Ishikawa (cell line): ENCODE measurements around the gene PLA2G2D.

Experiments
- CEBPB ChIP-seq: IDR thresholded peaks from 2 replicates; pipeline ENCODE4 v1.6.1; 2012
- CREB1 ChIP-seq: IDR thresholded peaks from 2 replicates; pipeline ENCODE4 v1.6.1; 2012; ENCODE audit warnings: low read depth
- EGR1 ChIP-seq: IDR thresholded peaks from 2 replicates; pipeline ENCODE4 v1.6.1; 2012
- EP300 ChIP-seq: IDR thresholded peaks from 2 replicates; pipeline ENCODE4 v1.6.1; 2012; ENCODE audit warnings: borderline replicate concordance
- FOXM1 ChIP-seq: IDR thresholded peaks from 2 replicates; pipeline ENCODE4 v1.6.1; 2012; ENCODE audit warnings: low read depth, borderline replicate concordance
- MAX ChIP-seq: IDR thresholded peaks from 2 replicates; pipeline ENCODE4 v1.6.1; 2012
- NFIC ChIP-seq: IDR thresholded peaks from 2 replicates; pipeline ENCODE4 v1.6.1; 2012
- RAD21 ChIP-seq: IDR thresholded peaks from 2 replicates; pipeline ENCODE4 v1.6.1; 2012; ENCODE audit warnings: low read depth
- REST ChIP-seq: IDR thresholded peaks from 2 replicates; pipeline ENCODE4 v1.6.1; 2012; ENCODE audit warnings: low read depth, mild to moderate bottlenecking
- TAF1 ChIP-seq: IDR thresholded peaks from 2 replicates; pipeline ENCODE4 v1.6.1; 2012; ENCODE audit warnings: low read depth, mild to moderate bottlenecking
- TCF12 ChIP-seq: IDR thresholded peaks from 2 replicates; pipeline ENCODE4 v1.6.1; 2012; ENCODE audit warnings: low read depth
- TEAD4 ChIP-seq: IDR thresholded peaks from 2 replicates; pipeline ENCODE4 v1.6.1; 2012
- USF1 ChIP-seq: IDR thresholded peaks from 2 replicates; pipeline ENCODE4 v1.6.1; 2012
- YY1 ChIP-seq: IDR thresholded peaks from 2 replicates; pipeline ENCODE4 v1.6.1; 2012; ENCODE audit warnings: low read depth
- ZBTB7A ChIP-seq: IDR thresholded peaks from 2 replicates; pipeline ENCODE4 v1.6.1; 2012; ENCODE audit warnings: low read depth

The PLA2G2D gene

GRCh38 chr1:20141001-20141400 lies 21.7 kb upstream of the PLA2G2D start:
- TF ChIP-seq NFIC, result no peak
- TF ChIP-seq MAX, result no peak
- no peak for TF ChIP-seq RAD21
- no peak for TF ChIP-seq TCF12
- no peak for TF ChIP-seq FOXM1
- TF ChIP-seq EGR1, result no peak
- TF ChIP-seq USF1, result no peak
- TF ChIP-seq REST, result no peak
- TF ChIP-seq ZBTB7A, result no peak
- TF ChIP-seq TAF1, result no peak

- TF ChIP-seq MAX (no peak), CREB1 (no peak), TAF1 (no peak), RAD21 (no peak), EGR1 (no peak), YY1 (no peak), REST (no peak), TCF12 (no peak), FOXM1 (no peak), USF1 (no peak), CEBPB (no peak), NFIC (no peak), EP300 (no peak), ZBTB7A (no peak), TEAD4 (no peak)
These were observed 20.7 kb upstream of the PLA2G2D start for GRCh38 chr1:20139776-20140612.

GRCh38 chr1:20138961-20139550 lies 19.7 kb upstream of the PLA2G2D start, which contains the start of gene PLA2G2F:
TSS of gene PLA2G2F (plus strand) at chr1:20139323. CDS start at chr1:20139428, 105 bp downstream.
- TF ChIP-seq CREB1 (no peak), TEAD4 (no peak), TAF1 (no peak), YY1 (no peak), MAX (no peak), ZBTB7A (no peak), TCF12 (no peak), NFIC (no peak), USF1 (no peak), RAD21 (no peak), FOXM1 (no peak), EGR1 (no peak), EP300 (no peak), CEBPB (no peak), REST (no peak)
